ENCODE data around the gene NIPAL3. TPM values are rescaled to one million over a fixed set of nuclear protein-coding genes. Genes with fewer than 3 reads are reported as not detected.

NIPAL3 gene
- total RNA-seq, 4 donors from 2014 or later: 17.8 to 38.0 (median 27.0) TPM

- no peak for ATAC-seq (ENCODE audit: low FRiP score)
- TF ChIP-seq, protein P1, sequence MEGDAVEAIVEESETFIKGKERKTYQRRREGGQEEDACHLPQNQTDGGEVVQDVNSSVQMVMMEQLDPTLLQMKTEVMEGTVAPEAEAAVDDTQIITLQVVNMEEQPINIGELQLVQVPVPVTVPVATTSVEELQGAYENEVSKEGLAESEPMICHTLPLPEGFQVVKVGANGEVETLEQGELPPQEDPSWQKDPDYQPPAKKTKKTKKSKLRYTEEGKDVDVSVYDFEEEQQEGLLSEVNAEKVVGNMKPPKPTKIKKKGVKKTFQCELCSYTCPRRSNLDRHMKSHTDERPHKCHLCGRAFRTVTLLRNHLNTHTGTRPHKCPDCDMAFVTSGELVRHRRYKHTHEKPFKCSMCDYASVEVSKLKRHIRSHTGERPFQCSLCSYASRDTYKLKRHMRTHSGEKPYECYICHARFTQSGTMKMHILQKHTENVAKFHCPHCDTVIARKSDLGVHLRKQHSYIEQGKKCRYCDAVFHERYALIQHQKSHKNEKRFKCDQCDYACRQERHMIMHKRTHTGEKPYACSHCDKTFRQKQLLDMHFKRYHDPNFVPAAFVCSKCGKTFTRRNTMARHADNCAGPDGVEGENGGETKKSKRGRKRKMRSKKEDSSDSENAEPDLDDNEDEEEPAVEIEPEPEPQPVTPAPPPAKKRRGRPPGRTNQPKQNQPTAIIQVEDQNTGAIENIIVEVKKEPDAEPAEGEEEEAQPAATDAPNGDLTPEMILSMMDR (IDR thresholded peaks at IDR 0.05): no peak
- no peak for DNase-seq (ENCODE audit: low spot score)
These were observed 15.5 kb upstream of the NIPAL3 start for GRCh38 chr1:24400065-24400464.

GRCh38 chr1:24403806-24404205, 11.8 kb upstream of the NIPAL3 start:
- DNase-seq (ENCODE audit: low spot score) (no peak), ATAC-seq (ENCODE audit: low FRiP score) (no peak)
- TF ChIP-seq, protein P1 (IDR thresholded peaks at IDR 0.05): no peak

GRCh38 chr1:24406788-24407187, 8.8 kb upstream of the NIPAL3 start:
- ATAC-seq (ENCODE audit: low FRiP score): no peak
- TF ChIP-seq, protein P1 (IDR thresholded peaks at IDR 0.05): no peak

DNA sequence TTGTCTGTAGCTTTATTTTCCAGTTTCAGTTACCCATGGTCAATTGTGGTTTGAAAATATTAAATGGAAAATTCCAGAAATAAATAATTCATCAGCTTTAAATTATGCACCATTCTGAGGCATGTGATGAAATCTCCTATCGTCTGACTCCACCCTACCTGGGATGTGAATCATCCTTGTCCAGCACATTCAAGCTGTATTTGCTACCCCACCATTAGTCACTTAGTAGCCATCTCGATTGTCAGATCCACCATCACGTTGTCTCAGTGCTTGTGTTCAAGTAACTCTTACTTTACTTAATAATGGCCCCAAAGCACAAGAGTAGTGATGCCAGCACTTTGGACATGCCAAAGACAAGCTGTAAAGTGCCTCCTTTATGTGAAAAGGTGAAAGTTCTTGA, 6.1 kb upstream of the NIPAL3 start:
- TF ChIP-seq, protein P1 (IDR thresholded peaks at IDR 0.05): no peak
- ATAC-seq (ENCODE audit: low FRiP score) (peak; percentile 47), DNase-seq (ENCODE audit: low spot score) (no peak)

More at GRCh38 chr1:24406788-24407187, 8.8 kb upstream of the NIPAL3 start:
- no peak for DNase-seq (ENCODE audit: low spot score)

GRCh38 chr1:24410750-24411149, 4.9 kb upstream of the NIPAL3 start:
- TF ChIP-seq, protein P1 (IDR thresholded peaks at IDR 0.05): no peak
- no peak for DNase-seq (ENCODE audit: low spot score)
- no peak for ATAC-seq (ENCODE audit: low FRiP score)

DNA sequence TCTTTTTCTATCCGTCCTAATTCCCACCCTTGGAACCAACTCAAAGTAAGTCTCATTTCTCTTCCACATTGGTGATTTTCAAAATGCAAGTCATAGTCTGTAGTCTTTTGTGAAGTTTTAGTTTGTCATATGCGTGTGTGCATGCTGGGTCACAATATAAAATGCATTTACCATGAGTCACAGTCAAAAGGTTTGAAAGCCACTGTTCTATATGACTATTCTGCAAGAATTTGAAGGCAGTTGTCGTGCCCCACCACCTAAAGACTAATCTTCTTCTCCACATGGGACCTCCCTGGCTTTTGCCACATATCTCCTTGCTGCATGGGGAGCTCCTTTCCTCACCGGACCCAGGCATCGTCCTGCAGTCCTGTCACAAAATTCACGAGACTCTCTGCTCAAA, 3.6 kb upstream of the NIPAL3 start:
- TF ChIP-seq, protein P1 (IDR thresholded peaks at IDR 0.05): no peak
- no peak for ATAC-seq (ENCODE audit: low FRiP score)
- no peak for DNase-seq (ENCODE audit: low spot score)

DNA sequence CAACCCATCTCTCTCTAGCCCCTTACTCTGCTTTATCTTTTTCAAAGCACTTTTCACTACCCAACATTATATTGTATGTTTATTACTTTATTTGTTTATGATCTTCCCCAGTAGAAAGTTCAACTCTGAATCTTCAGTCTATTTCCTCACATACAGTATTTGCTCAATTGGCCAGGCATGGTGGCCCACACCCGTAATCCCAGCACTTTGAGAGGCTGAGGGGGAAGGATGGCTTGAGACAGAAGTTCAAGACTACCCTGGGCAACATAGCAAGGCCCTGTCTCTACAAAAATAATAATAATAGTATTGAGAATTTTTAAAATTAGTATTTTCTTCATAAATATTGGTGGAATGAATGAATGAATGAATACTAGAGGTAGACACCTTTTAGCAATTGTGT, 3.2 kb upstream of the NIPAL3 start:
- ATAC-seq (ENCODE audit: low FRiP score) (no peak), DNase-seq (ENCODE audit: low spot score) (no peak)
- TF ChIP-seq, protein P1 (IDR thresholded peaks at IDR 0.05): no peak
